ENCODE results near the gene HILPDA.

HILPDA gene

GRCh38 chr7:128422037-128422436, 33.6 kb upstream of the HILPDA start:
- Histone ChIP-seq H3K9me3 (ENCODE audit: insufficient read depth, low read length) (no peaks in the 10 kb centered on the region), H3K36me3 (ENCODE audit: low read length) (no peaks in the 10 kb centered on the region), H3K9me2 (replicated peaks; ENCODE audit: insufficient read depth, low read length) (no peaks in the 10 kb centered on the region), H3K4me3 (ENCODE audit: insufficient read depth, low read length, poor library complexity, severe bottlenecking) (no peak overlapping the region), H3K27me3 (ENCODE audit: low read length) (no peaks in the 10 kb centered on the region), H3K9ac (ENCODE audit: low read length) (no peak overlapping the region), H2AFZ (ENCODE audit: low read depth, low read length, severe bottlenecking) (no peak overlapping the region), H3K4me2 (ENCODE audit: low read depth, low read length, poor library complexity, severe bottlenecking) (no peak overlapping the region), H3K27ac (ENCODE audit: low read depth, low read length) (no peak overlapping the region), H3F3A (ENCODE audit: insufficient read depth) (no peaks in the 10 kb centered on the region), H3K79me2 (ENCODE audit: insufficient read depth, low read length) (no peaks in the 10 kb centered on the region), H4K20me1 (ENCODE audit: low read depth, low read length) (no peaks in the 10 kb centered on the region)
- TF ChIP-seq CTCF (IDR thresholded peaks at IDR 0.05; ENCODE audit: insufficient read depth, low read length, poor library complexity, severe bottlenecking) (no peak), EZH2phosphoT487 (conservative IDR thresholded peaks at IDR 0.05; ENCODE audit: low read length) (no peak)

GRCh38 chr7:128422842-128423241, 32.8 kb upstream of the HILPDA start:
- no peaks in the 10 kb centered on the region for H3K79me2 ChIP-seq (ENCODE audit: insufficient read depth, low read length)
- H3K4me3 ChIP-seq (ENCODE audit: insufficient read depth, low read length, poor library complexity, severe bottlenecking) = no peak overlapping the region
- no peaks in the 10 kb centered on the region for H3F3A ChIP-seq (ENCODE audit: insufficient read depth)
- H3K27ac ChIP-seq (ENCODE audit: low read depth, low read length) = no peak overlapping the region
- TF ChIP-seq CTCF (IDR thresholded peaks at IDR 0.05; ENCODE audit: insufficient read depth, low read length, poor library complexity, severe bottlenecking) = no peak
- TF ChIP-seq EZH2phosphoT487 (conservative IDR thresholded peaks at IDR 0.05; ENCODE audit: low read length) = no peak
- H3K27me3 ChIP-seq (ENCODE audit: low read length) = no peaks in the 10 kb centered on the region
- H3K4me2 ChIP-seq (ENCODE audit: low read depth, low read length, poor library complexity, severe bottlenecking) = no peak overlapping the region
- H4K20me1 ChIP-seq (ENCODE audit: low read depth, low read length) = no peaks in the 10 kb centered on the region
- no peak overlapping the region for H3K9ac ChIP-seq (ENCODE audit: low read length)
- no peak overlapping the region for H2AFZ ChIP-seq (ENCODE audit: low read depth, low read length, severe bottlenecking)
- no peaks in the 10 kb centered on the region for H3K36me3 ChIP-seq (ENCODE audit: low read length)
- no peaks in the 10 kb centered on the region for H3K9me3 ChIP-seq (ENCODE audit: insufficient read depth, low read length)
- H3K9me2 ChIP-seq (replicated peaks; ENCODE audit: insufficient read depth, low read length) = no peaks in the 10 kb centered on the region

GRCh38 chr7:128424686-128425275, 30.9 kb upstream of the HILPDA start:
- no peaks in the 10 kb centered on the region for H3K36me3 ChIP-seq (ENCODE audit: low read length)
- no peaks in the 10 kb centered on the region for H3K9me2 ChIP-seq (replicated peaks; ENCODE audit: insufficient read depth, low read length)
- H3K27ac ChIP-seq (ENCODE audit: low read depth, low read length) = no peak overlapping the region
- H2AFZ ChIP-seq (ENCODE audit: low read depth, low read length, severe bottlenecking) = no peak overlapping the region
- H3K9ac ChIP-seq (ENCODE audit: low read length) = no peak overlapping the region
- H3K27me3 ChIP-seq (ENCODE audit: low read length) = no peaks in the 10 kb centered on the region
- H3K4me3 ChIP-seq (ENCODE audit: insufficient read depth, low read length, poor library complexity, severe bottlenecking) = no peak overlapping the region
- H3F3A ChIP-seq (ENCODE audit: insufficient read depth) = no peaks in the 10 kb centered on the region
- H3K4me2 ChIP-seq (ENCODE audit: low read depth, low read length, poor library complexity, severe bottlenecking) = no peak overlapping the region
- no peaks in the 10 kb centered on the region for H4K20me1 ChIP-seq (ENCODE audit: low read depth, low read length)
- H3K79me2 ChIP-seq (ENCODE audit: insufficient read depth, low read length) = no peaks in the 10 kb centered on the region
- TF ChIP-seq CTCF (IDR thresholded peaks at IDR 0.05; ENCODE audit: insufficient read depth, low read length, poor library complexity, severe bottlenecking) (no peak), EZH2phosphoT487 (conservative IDR thresholded peaks at IDR 0.05; ENCODE audit: low read length) (no peak)
- H3K9me3 ChIP-seq (ENCODE audit: insufficient read depth, low read length) = no peaks in the 10 kb centered on the region
